DMS53 (cell line): ENCODE data around the gene PDHB.

Experiments
- DNase-seq: peaks from one replicate; lab custom pipeline; 2025; lab: John Stamatoyannopoulos, UW

PDHB gene

GRCh38 chr3:58403513-58404109, 30.0 kb downstream of the PDHB start:
- DNase-seq: no peak

- no peak for DNase-seq
Observed at GRCh38 chr3:58398669-58399333, 34.8 kb downstream of the PDHB start.

DNA sequence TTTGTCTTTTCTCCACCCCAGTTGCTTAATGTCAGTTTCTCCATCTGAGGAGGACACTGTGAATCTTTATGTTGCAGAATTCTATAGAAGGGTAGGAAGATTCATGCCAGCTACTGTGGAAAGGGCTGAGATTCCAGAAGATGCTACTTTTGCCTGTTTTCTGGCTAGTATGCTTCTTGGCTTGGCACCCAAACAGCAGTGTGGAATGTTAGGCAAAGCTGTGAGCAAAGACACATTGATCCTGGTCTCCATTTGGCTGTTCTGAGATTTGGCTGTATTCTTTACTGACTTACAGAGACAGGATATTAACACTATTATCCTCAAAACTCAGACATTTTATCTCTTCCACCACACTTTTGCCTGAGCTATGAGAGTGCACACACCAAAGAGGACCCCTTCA, 39.3 kb downstream of the PDHB start:
- no peak for DNase-seq

GRCh38 chr3:58392181-58392580, 41.5 kb downstream of the PDHB start:
- no peak for DNase-seq

- no peak for DNase-seq
Observed at GRCh38 chr3:58391156-58391865, 42.3 kb downstream of the PDHB start.

DNA sequence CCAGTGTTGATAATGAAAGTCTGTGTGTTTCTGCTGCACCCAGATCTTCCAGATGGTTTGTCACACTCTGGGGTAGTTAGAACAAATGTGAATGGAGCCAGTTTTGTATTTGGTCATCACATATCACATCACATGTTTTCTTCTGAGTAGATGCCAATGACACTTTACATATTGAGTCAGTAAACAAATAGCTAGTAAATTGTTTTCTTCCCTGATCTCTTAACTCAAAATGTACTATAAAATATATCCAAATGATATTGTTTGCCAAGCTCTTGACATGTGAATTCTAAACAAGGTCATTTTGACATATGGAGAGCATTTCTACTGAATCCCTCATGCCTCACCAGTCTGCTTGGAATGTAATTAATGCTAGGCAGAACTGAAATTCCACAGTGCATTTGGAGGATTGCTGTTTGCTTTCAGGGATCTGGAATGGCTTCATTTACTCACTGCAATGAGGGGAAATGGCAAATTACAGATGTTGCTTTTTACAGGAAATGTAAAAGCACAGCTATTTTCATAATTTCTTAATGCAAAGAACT, 45.0 kb downstream of the PDHB start:
- peak; percentile 18 for DNase-seq

GRCh38 chr3:58387650-58388546, 45.7 kb downstream of the PDHB start:
- DNase-seq: no peak

DNA sequence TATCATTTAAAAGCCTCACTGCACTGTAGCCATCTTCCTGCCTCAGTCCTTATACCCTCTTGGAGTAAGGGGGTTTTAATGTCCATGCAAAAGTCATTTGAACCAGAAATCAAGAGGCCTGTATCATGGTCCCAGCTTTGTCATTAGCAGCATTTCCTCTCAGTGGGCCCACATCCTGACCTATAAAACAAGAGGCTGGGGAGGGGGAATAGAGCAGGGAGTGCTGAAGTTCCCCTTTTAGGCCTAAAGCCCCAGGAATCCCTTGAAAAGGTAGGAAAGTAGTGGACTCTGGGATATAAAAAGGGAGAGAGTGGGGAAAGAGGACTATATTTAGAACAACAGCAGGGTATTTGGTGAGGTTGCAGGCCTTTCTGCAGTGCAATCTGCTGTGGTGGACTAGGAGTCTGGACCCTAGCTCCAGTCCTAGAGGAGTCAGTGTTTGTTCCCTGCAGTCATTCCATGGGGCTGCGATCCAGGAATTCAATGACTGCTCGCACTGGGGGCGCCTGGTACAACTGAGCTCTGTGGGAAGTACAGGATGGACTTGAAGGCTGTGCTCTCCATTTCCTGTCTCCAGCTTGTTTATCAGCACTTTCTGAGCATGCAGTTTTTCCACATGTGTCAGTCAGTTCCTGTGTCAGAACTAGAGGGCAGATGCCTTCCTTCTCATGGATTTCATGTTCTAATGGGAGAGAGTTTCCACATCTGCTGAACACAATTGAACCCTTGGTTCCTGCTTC, 46.8 kb downstream of the PDHB start:
- no peak for DNase-seq

GRCh38 chr3:58384381-58385090, 49.1 kb downstream of the PDHB start:
- DNase-seq: no peak

- no peak for DNase-seq
Observed at GRCh38 chr3:58383904-58384303, 49.7 kb downstream of the PDHB start.

- DNase-seq: no peak
Observed at GRCh38 chr3:58383476-58383875, 50.2 kb downstream of the PDHB start.

DNA sequence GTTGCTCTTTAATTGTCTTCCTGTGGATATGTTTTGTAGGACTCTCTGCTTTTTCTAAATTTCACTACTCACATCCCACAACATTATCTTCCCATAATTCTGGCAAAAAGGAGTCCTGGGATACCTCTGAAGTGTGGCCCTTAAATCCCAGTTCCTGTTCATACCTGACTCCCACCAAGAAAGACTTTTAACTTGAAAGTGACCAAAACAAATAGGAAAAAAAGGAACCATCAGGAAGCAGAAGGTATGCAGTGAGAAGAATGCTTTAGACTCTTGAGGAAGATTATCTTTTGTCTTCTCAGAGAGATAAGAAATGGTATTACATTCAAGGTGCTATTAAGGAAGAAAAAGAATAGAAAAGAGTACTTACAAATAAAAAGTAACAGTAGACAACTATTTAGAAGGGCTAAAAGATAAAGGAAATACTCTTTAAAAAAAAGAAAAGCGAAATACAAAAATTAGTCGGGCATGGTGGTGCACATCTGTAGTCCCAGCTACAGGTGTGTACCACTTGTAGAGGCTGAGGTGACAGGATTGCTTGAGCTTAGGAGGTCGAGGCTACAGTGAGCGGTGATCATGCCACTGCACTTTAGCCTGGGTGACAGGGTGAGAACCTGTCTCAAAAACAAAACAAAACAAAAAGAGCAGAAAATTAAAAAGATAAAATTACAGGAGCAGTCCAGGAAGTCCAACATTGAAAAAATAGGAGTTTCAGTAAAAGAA, 54.1 kb downstream of the PDHB start:
- no peak for DNase-seq

- no peak for DNase-seq
Observed at GRCh38 chr3:58377750-58378149, 55.9 kb downstream of the PDHB start.
